WTC11 (cell line): ENCODE measurements around the gene U2AF1L4. TPM values are rescaled to one million over a fixed set of nuclear protein-coding genes. Genes with fewer than 3 reads are reported as not detected.

Experiments used
- ATAC-seq: fragments of 200-7000 bp; cut with Tn5 transposase; 2 replicates; pipeline ENCODE4 v1.10.0; 2021; ENCODE audit warnings: mild to moderate bottlenecking, moderate library complexity
- CTCF ChIA-PET: fragments of 300-600 bp; sonication (Branson Sonifier 250); formaldehyde crosslinking; loops from one replicate; lab custom pipeline; 2021; ENCODE audit warnings: antibody characterized with exemption; lab: Charles Lee
- POLR2A ChIA-PET: fragments of 350-600 bp; sonication (Branson Sonifier 250); formaldehyde crosslinking; loops from one replicate; lab custom pipeline; 2021; ENCODE audit warnings: antibody characterized with exemption; lab: Charles Lee
- DNase-seq: peaks from one replicate; pipeline ENCODE4 v3.0.0; 2021; ENCODE audit warnings: low spot score
- H3K27ac Mint-ChIP-seq: 2 replicates; pipeline ENCODE4 v1.8.0; 2021; ENCODE audit warnings: mixed read lengths
- H3K27me3 Mint-ChIP-seq: 2 replicates; pipeline ENCODE4 v1.8.0; 2021; ENCODE audit warnings: low read depth, mild to moderate bottlenecking, moderate library complexity, mixed read lengths
- H3K36me3 Mint-ChIP-seq: 2 replicates; pipeline ENCODE4 v1.8.0; 2021; ENCODE audit warnings: mixed read lengths
- H3K4me1 Mint-ChIP-seq: 2 replicates; pipeline ENCODE4 v1.8.0; 2022; ENCODE audit warnings: mixed read lengths
- H3K4me3 Mint-ChIP-seq: 2 replicates; pipeline ENCODE4 v1.8.0; 2021; ENCODE audit warnings: mild to moderate bottlenecking, moderate library complexity, mixed read lengths
- H3K9me3 Mint-ChIP-seq: 2 replicates; pipeline ENCODE4 v1.8.0; 2021; ENCODE audit warnings: mixed read lengths
- AFF4 ChIP-seq: sonication (generic); formaldehyde crosslinking; IDR thresholded peaks from 2 replicates; pipeline ENCODE4 v1.8.1; 2023; ENCODE audit warnings: mild to moderate bottlenecking, missing genetic modification reagents, borderline replicate concordance
- CDX4 ChIP-seq: fragments of 250-450 bp; sonication (Bioruptor Pico); IDR thresholded peaks from 2 replicates; pipeline ENCODE4 v1.9.0; 2021; ENCODE audit warnings: moderate library complexity, mild to moderate bottlenecking, inconsistent platforms, borderline replicate concordance
- CREB1 ChIP-seq: sonication (generic); formaldehyde crosslinking; IDR thresholded peaks from 2 replicates; pipeline ENCODE4 v1.8.0; 2023; ENCODE audit warnings: mild to moderate bottlenecking, missing genetic modification reagents
- E2F5 ChIP-seq: sonication (generic); formaldehyde crosslinking; IDR thresholded peaks from 2 replicates; pipeline ENCODE4 v1.8.1; 2022; ENCODE audit warnings: mild to moderate bottlenecking, moderate library complexity, missing genetic modification reagents
- ESRRA ChIP-seq: sonication (generic); formaldehyde crosslinking; IDR thresholded peaks from 2 replicates; pipeline ENCODE4 v1.8.1; 2022; ENCODE audit warnings: mild to moderate bottlenecking, missing genetic modification reagents, borderline replicate concordance
- HMGA2 ChIP-seq: fragments of 250-450 bp; sonication (Bioruptor Pico); IDR thresholded peaks from 2 replicates; pipeline ENCODE4 v1.4.0; 2021; ENCODE audit warnings: mild to moderate bottlenecking, moderate library complexity
- HMGXB4 ChIP-seq: sonication (generic); formaldehyde crosslinking; IDR thresholded peaks from 2 replicates; pipeline ENCODE4 v1.8.1; 2023; ENCODE audit warnings: mild to moderate bottlenecking, moderate library complexity, missing genetic modification reagents
- IRF1 ChIP-seq: sonication (generic); formaldehyde crosslinking; IDR thresholded peaks from 2 replicates; pipeline ENCODE4 v1.8.0; 2023; ENCODE audit warnings: missing genetic modification reagents
- IRF2 ChIP-seq: sonication (generic); formaldehyde crosslinking; IDR thresholded peaks from 2 replicates; pipeline ENCODE4 v1.8.0; 2022; ENCODE audit warnings: low read depth, missing genetic modification reagents, borderline replicate concordance
- NFYB ChIP-seq: sonication (generic); formaldehyde crosslinking; conservative IDR thresholded peaks from 2 replicates; pipeline ENCODE4 v1.8.0; 2022; ENCODE audit warnings: low read depth, missing genetic modification reagents
- RELA ChIP-seq: sonication (generic); formaldehyde crosslinking; IDR thresholded peaks from 2 replicates; pipeline ENCODE4 v1.8.1; 2022; ENCODE audit warnings: missing genetic modification reagents, mild to moderate bottlenecking, borderline replicate concordance
- SMAD3 ChIP-seq: sonication (generic); formaldehyde crosslinking; IDR thresholded peaks from 2 replicates; pipeline ENCODE4 v1.8.0; 2022; ENCODE audit warnings: missing genetic modification reagents, mild to moderate bottlenecking, borderline replicate concordance
- TEAD1 ChIP-seq: sonication (generic); formaldehyde crosslinking; IDR thresholded peaks from 2 replicates; pipeline ENCODE4 v1.8.0; 2022; ENCODE audit warnings: mild to moderate bottlenecking, missing genetic modification reagents
- USF2 ChIP-seq: sonication (generic); formaldehyde crosslinking; IDR thresholded peaks from 2 replicates; pipeline ENCODE4 v1.8.1; 2023; ENCODE audit warnings: mild to moderate bottlenecking, missing genetic modification reagents, moderate library complexity
- ZBTB21 ChIP-seq: sonication (generic); formaldehyde crosslinking; IDR thresholded peaks from 2 replicates; pipeline ENCODE4 v1.8.1; 2023; ENCODE audit warnings: mild to moderate bottlenecking, missing genetic modification reagents, borderline replicate concordance
- ZNF416 ChIP-seq: fragments of 250-450 bp; sonication (Bioruptor Pico); IDR thresholded peaks from 2 replicates; pipeline ENCODE4 v1.9.0; 2021; ENCODE audit warnings: mild to moderate bottlenecking, inconsistent platforms
- ZNF423 ChIP-seq: fragments of 250-450 bp; sonication (Bioruptor Pico); IDR thresholded peaks from 2 replicates; pipeline ENCODE4 v2.1.2; 2022; ENCODE audit warnings: mild to moderate bottlenecking, moderate library complexity
- ZNF425 ChIP-seq: fragments of 250-450 bp; sonication (Bioruptor Pico); conservative IDR thresholded peaks from 2 replicates; pipeline ENCODE4 v1.9.0; 2021; ENCODE audit warnings: mild to moderate bottlenecking
- total RNA-seq: library from RNA; stranded (reverse); gene quantifications from 3 replicates; pipeline ENCODE4 v1.2.3, GENCODE V29; 2021

U2AF1L4 gene
- total RNA-seq, 1 experiment from 2014 or later: 20.9 TPM

GRCh38 chr19:35783469-35784434 is 38.5 kb upstream of the U2AF1L4 start (continued):
- no peak for TF ChIP-seq ZNF425 (CRISPR knock-in tag)

GRCh38 chr19:35782589-35782988 is 37.4 kb upstream of the U2AF1L4 start:
- Mint-ChIP-seq H3K4me1 (peaks cover 34% of the 10 kb centered on the region), H3K27me3 (peaks cover 5% of the 10 kb centered on the region), H3K9me3 (no peaks in the 10 kb centered on the region), H3K27ac (no peak overlapping the region; the same call in 1 of the 2 replicates), H3K4me3 (no peak overlapping the region)
- no peak for ATAC-seq
- POLR2A ChIA-PET: no interaction called here
- TF ChIP-seq IRF2: no peak
- no peak for TF ChIP-seq ZNF423 (CRISPR knock-in tag)
- no peak for TF ChIP-seq ESRRA (CRISPR knock-in tag)
- no peak for TF ChIP-seq IRF1 (CRISPR knock-in tag)
- no peak for TF ChIP-seq AFF4 (CRISPR knock-in tag)
- TF ChIP-seq NFYB (CRISPR knock-in tag): no peak
- TF ChIP-seq TEAD1 (CRISPR knock-in tag): no peak
- TF ChIP-seq RELA (CRISPR knock-in tag): no peak
- TF ChIP-seq E2F5: no peak
- TF ChIP-seq SMAD3 (CRISPR knock-in tag): no peak
- no peak for TF ChIP-seq CDX4
- no peak for TF ChIP-seq ZNF416 (CRISPR knock-in tag)
- TF ChIP-seq USF2 (CRISPR knock-in tag): no peak
- TF ChIP-seq HMGA2 (CRISPR knock-in tag): no peak
- no peak for TF ChIP-seq ZBTB21 (CRISPR knock-in tag)
- TF ChIP-seq HMGXB4 (CRISPR knock-in tag): no peak
- no peak for TF ChIP-seq CREB1
- TF ChIP-seq, all 79 proteins: peak for 0
- CTCF ChIA-PET: no interaction called here
- no peak for DNase-seq
- no peaks in the 10 kb centered on the region for H3K36me3 Mint-ChIP-seq
